ENCODE data around the gene CAVIN3. TPM values are rescaled to one million over a fixed set of nuclear protein-coding genes. Genes with fewer than 3 reads are reported as not detected.
A peak's percentile ranks its signal among the peaks of the same experiment; 100 is the strongest.

CAVIN3 gene
- total RNA-seq, 5 donors from 2014 or later (not counting 1 experiment from before 2014, with no cell fraction given) = 0.23 to 0.43 TPM; not detected in 3

DNA sequence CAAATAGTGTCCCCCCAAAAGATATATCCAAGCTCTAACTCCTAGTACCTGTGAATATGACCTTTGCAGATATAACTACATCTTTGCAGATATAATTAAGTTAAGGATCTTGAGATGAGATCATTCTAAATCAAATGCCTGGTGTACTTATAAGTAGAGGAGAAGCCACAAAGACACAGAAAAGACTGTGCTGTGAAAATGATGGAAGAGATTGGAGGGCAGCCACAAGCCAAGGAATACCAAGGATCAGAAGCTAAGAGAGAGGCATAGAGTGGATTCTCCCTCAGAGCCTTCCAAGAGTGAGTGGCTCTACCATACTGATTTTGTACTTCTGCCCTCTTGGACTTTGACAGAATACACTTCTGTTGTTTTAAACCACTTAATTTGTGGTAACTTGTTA is 7.5 kb upstream of the CAVIN3 start:
- Mint-ChIP-seq H3K4me3 (no peak overlapping the region), H3K9me3 (no peaks in the 10 kb centered on the region), H3K4me1 (no peaks in the 10 kb centered on the region), H3K27me3 (peaks cover 18 to 31% of the 10 kb centered on the region in 2 donors), H3K27ac (no peak overlapping the region), H3K36me3 (no peaks in the 10 kb centered on the region)
- no peaks in the 10 kb centered on the region for H3K9me3 ChIP-seq
- H3K4me3 ChIP-seq (ENCODE audit: control insufficient read depth in 1 of 2, extremely low read depth in 1 of 2, low read length in 1 of 2) = no peak overlapping the region
- H3K27ac ChIP-seq (ENCODE audit: low read length) = no peak overlapping the region
- H3K36me3 ChIP-seq (ENCODE audit: control insufficient read depth in 2 of 2, extremely low read depth in 1 of 2, insufficient read depth in 1 of 2, low read length in 1 of 2) = no peaks in the 10 kb centered on the region
- CTCF ChIA-PET = interaction anchor here in 1 of 2 donors (0.8 kb wide), 1 partner anchor 12 kb away, joined by 4 read pairs; no protein-coding TSS in a partner anchor
- H3K27me3 ChIP-seq (replicated peaks in 1 of 2; ENCODE audit: control insufficient read depth in 2 of 2, extremely low read depth in 1 of 2, insufficient read depth in 2 of 2, low read length in 1 of 2) = peaks cover 5 to 16% of the 10 kb centered on the region in 2 experiments
- DNase-seq = no peak
- POLR2A ChIA-PET = no interaction called here
- no peaks in the 10 kb centered on the region for H3K4me1 ChIP-seq (ENCODE audit: control insufficient read depth in 1 of 2, extremely low read depth in 1 of 2, insufficient read depth in 2 of 2, low read length in 2 of 2)
- no peak for ATAC-seq (replicated peaks in 1 of 4)

DNA sequence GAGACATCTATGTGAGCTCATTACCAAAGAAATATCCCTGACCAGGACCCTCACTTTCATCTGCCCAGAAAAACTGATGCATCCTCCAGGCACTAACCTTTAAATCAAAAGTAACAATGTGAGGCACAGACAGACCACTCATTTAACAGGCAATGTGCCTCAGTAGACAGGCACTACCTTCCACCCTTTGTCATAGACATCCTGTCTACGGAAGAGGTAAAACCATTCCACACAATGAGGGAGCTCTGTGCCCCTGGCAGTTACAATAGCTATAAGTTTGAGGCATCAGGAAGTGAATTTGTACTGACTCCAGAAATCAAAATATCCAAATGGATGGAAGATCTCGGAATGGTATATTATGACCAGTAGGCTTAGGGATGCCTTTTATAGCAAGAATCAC is 6.7 kb upstream of the CAVIN3 start:
- Histone ChIP-seq H3K9me3 (no peaks in the 10 kb centered on the region), H3K36me3 (ENCODE audit: control insufficient read depth in 2 of 2, extremely low read depth in 1 of 2, insufficient read depth in 1 of 2, low read length in 1 of 2) (no peaks in the 10 kb centered on the region), H3K27ac (ENCODE audit: low read length) (no peak overlapping the region), H3K4me3 (ENCODE audit: control insufficient read depth in 1 of 2, extremely low read depth in 1 of 2, low read length in 1 of 2) (no peak overlapping the region), H3K4me1 (ENCODE audit: control insufficient read depth in 1 of 2, extremely low read depth in 1 of 2, insufficient read depth in 2 of 2, low read length in 2 of 2) (no peaks in the 10 kb centered on the region), H3K27me3 (replicated peaks in 1 of 2; ENCODE audit: control insufficient read depth in 2 of 2, extremely low read depth in 1 of 2, insufficient read depth in 2 of 2, low read length in 1 of 2) (peaks cover 7 to 13% of the 10 kb centered on the region in 2 experiments)
- POLR2A ChIA-PET = no interaction called here
- Mint-ChIP-seq H3K27ac (no peak overlapping the region), H3K9me3 (no peaks in the 10 kb centered on the region), H3K36me3 (no peaks in the 10 kb centered on the region), H3K27me3 (peaks cover 25 to 34% of the 10 kb centered on the region in 2 donors), H3K4me1 (peaks cover 0 to under 1% (median under 1%) of the 10 kb centered on the region in 3 donors), H3K4me3 (no peak overlapping the region)
- ATAC-seq (replicated peaks in 1 of 4) (no peak), DNase-seq (no peak)
- CTCF ChIA-PET = interaction anchor here in 1 of 2 donors (0.5 kb wide), 1 partner anchor 350 kb away, joined by 3 read pairs; no protein-coding TSS in a partner anchor
- WGBS (ENCODE audit: insufficient coverage) = no CpG with 5 or more reads among the region's 2 CpGs

DNA sequence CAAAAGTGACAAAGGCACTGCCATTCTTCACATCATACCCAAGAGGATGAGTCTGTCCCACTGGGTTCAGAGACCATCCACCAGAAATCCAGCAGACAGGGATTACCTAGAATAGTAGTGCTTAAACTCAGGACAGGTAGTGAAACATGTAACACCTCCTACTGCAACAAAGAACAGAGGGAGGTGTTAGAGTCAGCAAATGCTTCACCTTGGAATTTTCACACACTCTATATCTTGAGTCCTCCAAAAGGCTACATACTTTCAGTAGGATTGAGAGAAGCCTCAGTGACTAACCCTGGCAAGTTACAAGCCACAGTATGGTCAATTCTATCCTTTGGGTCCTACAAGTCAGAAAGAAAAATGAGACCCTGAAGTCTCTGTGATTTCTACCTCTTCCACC is 6.0 kb upstream of the CAVIN3 start:
- H3K9me3 ChIP-seq = no peaks in the 10 kb centered on the region
- DNase-seq = no peak
- Mint-ChIP-seq H3K36me3 (no peaks in the 10 kb centered on the region), H3K4me3 (no peak overlapping the region), H3K27ac (no peak overlapping the region), H3K4me1 (peaks cover 0 to 4% (median 4%) of the 10 kb centered on the region in 3 donors), H3K9me3 (no peaks in the 10 kb centered on the region), H3K27me3 (peaks cover 31 to 40% of the 10 kb centered on the region in 2 donors)
- peaks cover 7 to 14% of the 10 kb centered on the region in 2 experiments for H3K27me3 ChIP-seq (replicated peaks in 1 of 2; ENCODE audit: control insufficient read depth in 2 of 2, extremely low read depth in 1 of 2, insufficient read depth in 2 of 2, low read length in 1 of 2)
- no peak overlapping the region for H3K27ac ChIP-seq (ENCODE audit: low read length)
- H3K36me3 ChIP-seq (ENCODE audit: control insufficient read depth in 2 of 2, extremely low read depth in 1 of 2, insufficient read depth in 1 of 2, low read length in 1 of 2) = no peaks in the 10 kb centered on the region
- ATAC-seq (replicated peaks in 1 of 4) = no peak
- H3K4me3 ChIP-seq (ENCODE audit: control insufficient read depth in 1 of 2, extremely low read depth in 1 of 2, low read length in 1 of 2) = no peak overlapping the region
- ChIA-PET POLR2A (no interaction called here), CTCF (no interaction called here)
- H3K4me1 ChIP-seq (ENCODE audit: control insufficient read depth in 1 of 2, extremely low read depth in 1 of 2, insufficient read depth in 2 of 2, low read length in 2 of 2) = no peaks in the 10 kb centered on the region

DNA sequence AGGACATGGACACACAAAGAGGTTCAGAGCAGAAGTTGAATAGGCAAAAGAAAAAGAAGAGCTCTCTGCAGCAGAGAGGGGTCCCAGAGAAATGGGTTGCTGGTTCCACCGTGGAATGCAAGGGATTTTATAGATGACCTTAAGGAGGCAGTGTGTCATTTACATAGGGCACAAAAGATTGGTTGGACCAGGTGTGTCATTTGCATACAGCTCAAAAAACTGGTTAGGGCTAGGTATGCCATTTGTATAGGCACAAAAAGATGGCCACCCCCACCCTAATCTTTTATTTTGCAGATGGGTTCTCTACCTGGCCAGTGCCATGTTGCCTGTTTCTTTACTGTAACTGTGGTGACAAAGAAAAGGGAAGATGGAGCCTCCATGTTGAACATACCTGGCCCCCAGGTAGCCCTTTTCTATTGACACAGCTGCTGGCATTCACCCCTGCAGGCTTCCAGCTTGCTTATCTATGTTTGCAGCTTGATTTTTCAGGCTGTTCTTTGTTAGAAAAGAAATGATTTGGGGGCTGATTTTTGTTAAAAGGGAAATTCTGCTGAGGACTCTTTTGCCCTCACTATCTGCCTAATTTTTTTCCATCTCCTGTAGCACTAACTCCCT is 3.1 kb upstream of the CAVIN3 start:
- Histone ChIP-seq H3K4me3 (ENCODE audit: control insufficient read depth in 1 of 2, extremely low read depth in 1 of 2, low read length in 1 of 2) (no peak overlapping the region), H3K27me3 (replicated peaks in 1 of 2; ENCODE audit: control insufficient read depth in 2 of 2, extremely low read depth in 1 of 2, insufficient read depth in 2 of 2, low read length in 1 of 2) (peaks cover 19 to 31% of the 10 kb centered on the region in 2 experiments), H3K36me3 (ENCODE audit: control insufficient read depth in 2 of 2, extremely low read depth in 1 of 2, insufficient read depth in 1 of 2, low read length in 1 of 2) (no peaks in the 10 kb centered on the region), H3K9me3 (no peaks in the 10 kb centered on the region), H3K27ac (ENCODE audit: low read length) (no peak overlapping the region), H3K4me1 (ENCODE audit: control insufficient read depth in 1 of 2, extremely low read depth in 1 of 2, insufficient read depth in 2 of 2, low read length in 2 of 2) (peaks cover 0 to 9% of the 10 kb centered on the region in 2 experiments)
- no peaks in the 10 kb centered on the region for H3K9me3 Mint-ChIP-seq
- CTCF ChIA-PET = no interaction called here
- H3K4me3 Mint-ChIP-seq = no peak overlapping the region
- no peaks in the 10 kb centered on the region for H3K36me3 Mint-ChIP-seq
- H3K4me1 Mint-ChIP-seq = peaks cover 4 to 19% (median 13%) of the 10 kb centered on the region in 3 donors
- no peak for ATAC-seq (replicated peaks in 1 of 4)
- H3K27me3 Mint-ChIP-seq = peaks cover 50 to 51% of the 10 kb centered on the region in 2 donors
- WGBS (ENCODE audit: insufficient coverage) = no CpG with 5 or more reads among the region's 1 CpG
- no peak for DNase-seq
- POLR2A ChIA-PET = no interaction called here
- no peak overlapping the region for H3K27ac Mint-ChIP-seq

DNA sequence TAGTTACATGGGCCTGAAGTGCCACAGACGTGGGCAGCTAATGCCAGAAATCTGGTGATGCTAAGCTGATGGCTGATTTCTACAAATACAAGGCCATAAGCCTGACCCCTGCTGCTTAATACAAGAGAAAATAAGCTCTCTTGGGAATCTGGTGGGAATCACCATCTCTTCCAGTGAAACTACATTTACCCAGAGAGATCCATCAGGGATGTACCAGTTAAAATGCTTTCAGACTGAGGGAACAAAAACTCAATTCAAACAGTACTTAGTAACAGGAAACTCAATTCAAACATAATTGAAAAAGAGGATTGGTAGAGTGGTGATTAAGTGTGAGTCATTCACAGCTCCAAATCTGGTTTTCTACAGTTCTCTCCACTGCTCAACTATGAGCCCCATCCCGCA is 1.7 kb upstream of the CAVIN3 start:
- no peak overlapping the region for H3K4me3 Mint-ChIP-seq
- CTCF ChIA-PET = interaction anchor here (0.5 to 0.6 kb wide), 2 partner anchors 13 to 310 kb away, joined by 3 to 4 read pairs; no protein-coding TSS in a partner anchor
- peaks cover 4 to 19% (median 13%) of the 10 kb centered on the region in 3 donors for H3K4me1 Mint-ChIP-seq
- no peak for ATAC-seq (replicated peaks in 1 of 4)
- H3K9me3 ChIP-seq = no peaks in the 10 kb centered on the region
- 30% methylated on average over 1 of the region's 2 CpGs for WGBS (ENCODE audit: insufficient coverage)
- no peaks in the 10 kb centered on the region for H3K36me3 ChIP-seq (ENCODE audit: control insufficient read depth in 2 of 2, extremely low read depth in 1 of 2, insufficient read depth in 1 of 2, low read length in 1 of 2)
- H3K27me3 Mint-ChIP-seq = peaks cover 53 to 54% of the 10 kb centered on the region in 2 donors
- no peak overlapping the region for H3K4me3 ChIP-seq (ENCODE audit: control insufficient read depth in 1 of 2, extremely low read depth in 1 of 2, low read length in 1 of 2)
- peaks cover 0 to 9% of the 10 kb centered on the region in 2 experiments for H3K4me1 ChIP-seq (ENCODE audit: control insufficient read depth in 1 of 2, extremely low read depth in 1 of 2, insufficient read depth in 2 of 2, low read length in 2 of 2)
- DNase-seq = no peak
- no peaks in the 10 kb centered on the region for H3K36me3 Mint-ChIP-seq
- peaks cover 15 to 32% of the 10 kb centered on the region in 2 experiments for H3K27me3 ChIP-seq (replicated peaks in 1 of 2; ENCODE audit: control insufficient read depth in 2 of 2, extremely low read depth in 1 of 2, insufficient read depth in 2 of 2, low read length in 1 of 2)
- H3K27ac ChIP-seq (ENCODE audit: low read length) = no peak overlapping the region
- H3K9me3 Mint-ChIP-seq = no peaks in the 10 kb centered on the region
- no peak overlapping the region for H3K27ac Mint-ChIP-seq
- POLR2A ChIA-PET = no interaction called here

DNA sequence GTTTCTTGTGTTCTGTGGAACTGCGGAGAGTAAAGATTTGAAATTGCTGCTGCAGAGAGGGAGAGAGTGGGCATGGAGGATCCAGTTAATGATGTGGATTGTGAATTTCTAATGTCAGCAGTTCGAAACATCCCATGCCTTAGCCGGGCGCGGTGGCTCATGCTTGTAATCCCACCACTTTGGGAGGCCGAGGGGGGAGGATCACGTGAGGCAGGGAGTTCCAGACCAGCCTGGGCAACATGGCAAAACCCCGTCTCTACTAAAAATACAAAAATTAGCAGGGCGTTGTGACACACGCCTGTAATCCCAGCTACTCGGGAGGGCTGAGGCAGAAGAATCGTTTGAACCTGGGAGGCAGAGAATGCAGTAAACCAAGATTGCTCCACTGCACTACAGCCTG is 1.1 kb upstream of the CAVIN3 start:
- Mint-ChIP-seq H3K9me3 (no peaks in the 10 kb centered on the region), H3K36me3 (no peaks in the 10 kb centered on the region), H3K4me1 (peaks cover 4 to 19% (median 13%) of the 10 kb centered on the region in 3 donors), H3K27me3 (peaks cover 54 to 56% of the 10 kb centered on the region in 2 donors), H3K27ac (no peak overlapping the region), H3K4me3 (peak overlapping the region in 1 of 3 donors; percentile 62)
- Histone ChIP-seq H3K36me3 (ENCODE audit: control insufficient read depth in 2 of 2, extremely low read depth in 1 of 2, insufficient read depth in 1 of 2, low read length in 1 of 2) (no peaks in the 10 kb centered on the region), H3K27ac (ENCODE audit: low read length) (no peak overlapping the region), H3K4me3 (ENCODE audit: control insufficient read depth in 1 of 2, extremely low read depth in 1 of 2, low read length in 1 of 2) (no peak overlapping the region), H3K27me3 (replicated peaks in 1 of 2; ENCODE audit: control insufficient read depth in 2 of 2, extremely low read depth in 1 of 2, insufficient read depth in 2 of 2, low read length in 1 of 2) (peaks cover 17 to 35% of the 10 kb centered on the region in 2 experiments), H3K9me3 (no peaks in the 10 kb centered on the region), H3K4me1 (ENCODE audit: control insufficient read depth in 1 of 2, extremely low read depth in 1 of 2, insufficient read depth in 2 of 2, low read length in 2 of 2) (peaks cover 0 to 9% of the 10 kb centered on the region in 2 experiments)
- ChIA-PET POLR2A (no interaction called here), CTCF (interaction anchor here in 1 of 2 donors (0.6 to 0.7 kb wide), 2 partner anchors 40 to 721 kb away, joined by 3 read pairs; no protein-coding TSS in a partner anchor)
- ATAC-seq (replicated peaks in 1 of 4) (no peak), DNase-seq (no peak)
- 92% methylated on average over 9 of the region's 12 CpGs for WGBS (ENCODE audit: insufficient coverage)

Measured in T-cell (primary cell).